NB4 (cell line): ENCODE measurements around the gene SEC61A1.

Experiments used
- CTCF ChIP-seq: IDR thresholded peaks from one replicate; pipeline ENCODE4 v1.5.1; 2012; ENCODE audit warnings: low read depth, low read length
- MAX ChIP-seq: IDR thresholded peaks from 2 replicates; pipeline ENCODE4 v1.6.1; 2011; ENCODE audit warnings: low read depth, low read length
- MYC ChIP-seq: IDR thresholded peaks from 2 replicates; pipeline ENCODE4 v1.6.1; 2011; ENCODE audit warnings: low read depth, low read length
- POLR2A ChIP-seq: IDR thresholded peaks from 2 replicates; pipeline ENCODE4 v1.6.1; 2011; ENCODE audit warnings: mild to moderate bottlenecking; ENCODE audit not compliant: insufficient read length; ENCODE audit errors: extremely low read depth

- TF ChIP-seq CTCF (no peak), POLR2A (no peak), MAX (no peak), MYC (no peak)
Observed at GRCh38 chr3:128082546-128082945, 30.3 kb downstream of the SEC61A1 start.
